Measurements from ENCODE around the gene ACSS3.

ACSS3 gene

GRCh38 chr12:81296556-81297305 is 218.9 kb downstream of the ACSS3 start:
- no peaks in the 10 kb centered on the region for H3K36me3 ChIP-seq (ENCODE audit: control insufficient read depth in 4 of 4, insufficient read depth in 4 of 4, low read length in 3 of 4)
- WGBS (ENCODE audit: insufficient coverage): 90% methylated on average over 1 of the region's 2 CpGs
- no peaks in the 10 kb centered on the region for H3K9me3 ChIP-seq (ENCODE audit: control extremely low read depth in 1 of 5, control insufficient read depth in 4 of 5, insufficient read depth in 2 of 5, low read depth in 1 of 5, low read length in 4 of 5)
- ChIA-PET CTCF (interaction anchor here (0.6 kb wide), 1 partner anchor 13 kb away, joined by 3 read pairs; no protein-coding TSS in a partner anchor), POLR2A (no interaction called here)
- no peaks in the 10 kb centered on the region for H3K4me1 ChIP-seq (ENCODE audit: control extremely low read depth in 1 of 4, control insufficient read depth in 4 of 4, insufficient read depth in 4 of 4, low read length in 3 of 4)
- H3K27ac ChIP-seq (ENCODE audit: insufficient read depth in 1 of 2, low read depth in 1 of 2, low read length in 2 of 2, poor library complexity in 1 of 2, severe bottlenecking in 2 of 2): no peak overlapping the region
- H3K4me3 ChIP-seq (ENCODE audit: control insufficient read depth in 1 of 7, extremely low read depth in 1 of 7, insufficient read depth in 4 of 7, low read depth in 2 of 7, low read length in 6 of 7): no peak overlapping the region
- DNase-seq: no peak
- H3K27me3 ChIP-seq (replicated peaks in 2 of 5; ENCODE audit: control insufficient read depth in 4 of 5, insufficient read depth in 5 of 5, low read length in 4 of 5): no peaks in the 10 kb centered on the region

- Histone ChIP-seq H3K4me3 (ENCODE audit: control insufficient read depth in 1 of 7, extremely low read depth in 1 of 7, insufficient read depth in 4 of 7, low read depth in 2 of 7, low read length in 6 of 7) (no peak overlapping the region), H3K9me3 (ENCODE audit: control extremely low read depth in 1 of 5, control insufficient read depth in 4 of 5, insufficient read depth in 2 of 5, low read depth in 1 of 5, low read length in 4 of 5) (no peaks in the 10 kb centered on the region), H3K36me3 (ENCODE audit: control insufficient read depth in 4 of 4, insufficient read depth in 4 of 4, low read length in 3 of 4) (no peaks in the 10 kb centered on the region), H3K27me3 (replicated peaks in 2 of 5; ENCODE audit: control insufficient read depth in 4 of 5, insufficient read depth in 5 of 5, low read length in 4 of 5) (no peaks in the 10 kb centered on the region), H3K4me1 (ENCODE audit: control extremely low read depth in 1 of 4, control insufficient read depth in 4 of 4, insufficient read depth in 4 of 4, low read length in 3 of 4) (no peaks in the 10 kb centered on the region), H3K27ac (ENCODE audit: insufficient read depth in 1 of 2, low read depth in 1 of 2, low read length in 2 of 2, poor library complexity in 1 of 2, severe bottlenecking in 2 of 2) (no peak overlapping the region)
- DNase-seq: no peak
- ChIA-PET POLR2A (no interaction called here), CTCF (interaction anchor here (0.6 kb wide), 1 partner anchor 12 kb away, joined by 3 read pairs; no protein-coding TSS in a partner anchor)
- no CpG with 5 or more reads among the region's 3 CpGs for WGBS (ENCODE audit: insufficient coverage)
Measured at GRCh38 chr12:81297601-81298000, 219.7 kb downstream of the ACSS3 start.

GRCh38 chr12:81300454-81300853 is 222.6 kb downstream of the ACSS3 start:
- Histone ChIP-seq H3K4me3 (ENCODE audit: control insufficient read depth in 1 of 7, extremely low read depth in 1 of 7, insufficient read depth in 4 of 7, low read depth in 2 of 7, low read length in 6 of 7) (no peak overlapping the region), H3K4me1 (ENCODE audit: control extremely low read depth in 1 of 4, control insufficient read depth in 4 of 4, insufficient read depth in 4 of 4, low read length in 3 of 4) (no peaks in the 10 kb centered on the region), H3K36me3 (ENCODE audit: control insufficient read depth in 4 of 4, insufficient read depth in 4 of 4, low read length in 3 of 4) (no peaks in the 10 kb centered on the region), H3K9me3 (ENCODE audit: control extremely low read depth in 1 of 5, control insufficient read depth in 4 of 5, insufficient read depth in 2 of 5, low read depth in 1 of 5, low read length in 4 of 5) (no peaks in the 10 kb centered on the region), H3K27me3 (replicated peaks in 2 of 5; ENCODE audit: control insufficient read depth in 4 of 5, insufficient read depth in 5 of 5, low read length in 4 of 5) (no peaks in the 10 kb centered on the region), H3K27ac (ENCODE audit: insufficient read depth in 1 of 2, low read depth in 1 of 2, low read length in 2 of 2, poor library complexity in 1 of 2, severe bottlenecking in 2 of 2) (no peak overlapping the region)
- CTCF ChIA-PET: no interaction called here
- DNase-seq: no peak
- POLR2A ChIA-PET: no interaction called here
- 67% methylated on average over 2 of the region's 2 CpGs for WGBS (ENCODE audit: insufficient coverage)

- no peak for DNase-seq
- POLR2A ChIA-PET: no interaction called here
- Histone ChIP-seq H3K27me3 (replicated peaks in 2 of 5; ENCODE audit: control insufficient read depth in 4 of 5, insufficient read depth in 5 of 5, low read length in 4 of 5) (no peaks in the 10 kb centered on the region), H3K27ac (ENCODE audit: insufficient read depth in 1 of 2, low read depth in 1 of 2, low read length in 2 of 2, poor library complexity in 1 of 2, severe bottlenecking in 2 of 2) (no peak overlapping the region), H3K36me3 (ENCODE audit: control insufficient read depth in 4 of 4, insufficient read depth in 4 of 4, low read length in 3 of 4) (no peaks in the 10 kb centered on the region), H3K4me1 (ENCODE audit: control extremely low read depth in 1 of 4, control insufficient read depth in 4 of 4, insufficient read depth in 4 of 4, low read length in 3 of 4) (no peaks in the 10 kb centered on the region), H3K4me3 (ENCODE audit: control insufficient read depth in 1 of 7, extremely low read depth in 1 of 7, insufficient read depth in 4 of 7, low read depth in 2 of 7, low read length in 6 of 7) (no peak overlapping the region), H3K9me3 (ENCODE audit: control extremely low read depth in 1 of 5, control insufficient read depth in 4 of 5, insufficient read depth in 2 of 5, low read depth in 1 of 5, low read length in 4 of 5) (no peaks in the 10 kb centered on the region)
- CTCF ChIA-PET: no interaction called here
- no CpG with 5 or more reads among the region's 3 CpGs for WGBS (ENCODE audit: insufficient coverage)
Measured at GRCh38 chr12:81303935-81304334, 226.1 kb downstream of the ACSS3 start.
